K562 (cell line): Measurements from ENCODE around the gene RSPH10B.
"Not testable (repeated sequence)": the region's sequence is repeated elsewhere in the genome, so short reads cannot be mapped to it uniquely, and the experiment has no call there.

Source experiments
- CHD2 ChIP-seq: IDR thresholded peaks from 2 replicates; pipeline ENCODE4 v1.6.1; 2011; ENCODE audit warnings: low read depth, low read length
- ELK1 ChIP-seq: sonication (generic); formaldehyde crosslinking; IDR thresholded peaks from 2 replicates; pipeline ENCODE4 v1.8.1; 2022; ENCODE audit warnings: missing genetic modification reagents
- MYBL2 ChIP-seq, 2 experiments: fragments of 450-650 bp in 1 of 2; sonication (generic) in 1 of 2; formaldehyde crosslinking in 1 of 2; IDR thresholded peaks; 2 replicates each; pipeline versions ENCODE4 v1.6.1 to v1.8.1; 2017 to 2022; ENCODE audit warnings: borderline replicate concordance in 1 of 2, inconsistent platforms in 1 of 2, low read depth in 1 of 2, mild to moderate bottlenecking in 1 of 2, missing genetic modification reagents in 1 of 2, moderate library complexity in 1 of 2
- MYC ChIP-seq, 2 experiments: fragments of 250-450 bp in 1 of 2; sonication (Bioruptor Pico) in 1 of 2; IDR thresholded peaks; 2 replicates each; pipeline versions ENCODE4 v1.5.1 to v1.6.1; 2012 to 2021; ENCODE audit warnings: low read depth in 2 of 2, borderline replicate concordance in 1 of 2, improper control_type of control experiment in 1 of 2, low read length in 1 of 2, mild to moderate bottlenecking in 1 of 2, moderate library complexity in 1 of 2
- PHF21A ChIP-seq: fragments of 450-650 bp; IDR thresholded peaks from 2 replicates; pipeline ENCODE4 v1.6.1; 2017; ENCODE audit warnings: low read depth, borderline replicate concordance
- POLR2A ChIP-seq: fragments of 450-650 bp; conservative IDR thresholded peaks from 2 replicates; pipeline ENCODE4 v1.6.1; 2016
- POLR2AphosphoS5 ChIP-seq: IDR thresholded peaks from 2 replicates; pipeline ENCODE4 v1.6.1; 2011; ENCODE audit warnings: mild to moderate bottlenecking, low read depth, low read length, moderate library complexity; ENCODE audit not compliant: control insufficient read depth, insufficient read depth
- RB1 ChIP-seq: fragments of 450-650 bp; IDR thresholded peaks from 2 replicates; pipeline ENCODE4 v1.6.1; 2017; ENCODE audit warnings: low read depth, mild to moderate bottlenecking
- SMC3 ChIP-seq: conservative IDR thresholded peaks from 2 replicates; pipeline ENCODE4 v1.6.1; 2011; ENCODE audit warnings: low read depth, low read length, improper control_type of control experiment; ENCODE audit not compliant: insufficient read depth
- SP1 ChIP-seq: sonication (generic); formaldehyde crosslinking; IDR thresholded peaks from 2 replicates; pipeline ENCODE4 v1.8.1; 2022; ENCODE audit warnings: mild to moderate bottlenecking, missing genetic modification reagents
- ZNF12 ChIP-seq: sonication (generic); formaldehyde crosslinking; IDR thresholded peaks from 2 replicates; pipeline ENCODE4 v1.4.0; 2020; ENCODE audit warnings: mild to moderate bottlenecking, missing genetic modification reagents

- not testable (repeated sequence) for TF ChIP-seq CHD2; ELK1; MYC (IDR thresholded peaks at IDR 0.05; ENCODE audit: low read depth, low read length); MYC (CRISPR knock-in tag; IDR thresholded peaks at IDR 0.05; ENCODE audit: borderline replicate concordance, low read depth); SMC3; ZNF12 (CRISPR knock-in tag); PHF21A; POLR2AphosphoS5; MYBL2 (IDR thresholded peaks at IDR 0.05; ENCODE audit: low read depth); MYBL2 (CRISPR knock-in tag; IDR thresholded peaks at IDR 0.05; ENCODE audit: borderline replicate concordance); SP1; RB1; POLR2A
These were observed 54.0 kb downstream of the RSPH10B start for GRCh38 chr7:5916529-5916928.
